Smooth muscle cell (in vitro differentiated cells): ENCODE data around the gene BBS4. TPM values are rescaled to one million over a fixed set of nuclear protein-coding genes. Genes with fewer than 3 reads are reported as not detected.

ENCODE experiments used
- DNase-seq: peaks from one replicate; lab custom pipeline; 2025; ENCODE audit not compliant: unreplicated experiment; lab: John Stamatoyannopoulos, UW
- H2AFZ ChIP-seq: fragments of 200-600 bp; sonication (generic); 2 replicates; pipeline ENCODE4 v1.6.0; 2016; ENCODE audit warnings: antibody characterized with exemption, low read depth, mild to moderate bottlenecking
- H3F3A ChIP-seq: fragments of 200-600 bp; sonication (generic); 2 replicates; pipeline ENCODE4 v1.6.0; 2017; ENCODE audit warnings: antibody characterized with exemption, low read depth
- H3K27ac ChIP-seq: fragments of 200-600 bp; sonication (generic); 2 replicates; pipeline ENCODE4 v1.5.1; 2016; ENCODE audit warnings: low read depth, mild to moderate bottlenecking
- H3K27me3 ChIP-seq: fragments of 200-600 bp; sonication (generic); 2 replicates; pipeline ENCODE4 v1.6.1; 2016; ENCODE audit warnings: low read depth, mild to moderate bottlenecking
- H3K36me3 ChIP-seq: fragments of 200-600 bp; sonication (generic); 2 replicates; pipeline ENCODE4 v1.5.1; 2016; ENCODE audit warnings: low read depth
- H3K4me1 ChIP-seq: fragments of 200-600 bp; sonication (generic); 2 replicates; pipeline ENCODE4 v1.5.1; 2016; ENCODE audit warnings: low read depth
- H3K4me2 ChIP-seq: fragments of 200-600 bp; sonication (generic); 2 replicates; pipeline ENCODE4 v1.6.0; 2016; ENCODE audit warnings: mild to moderate bottlenecking
- H3K4me3 ChIP-seq: fragments of 200-600 bp; sonication (generic); 2 replicates; pipeline ENCODE4 v1.5.1; 2016; ENCODE audit warnings: mild to moderate bottlenecking
- H3K79me2 ChIP-seq: fragments of 200-600 bp; sonication (generic); 2 replicates; pipeline ENCODE4 v1.6.0; 2016; ENCODE audit warnings: low read depth, mild to moderate bottlenecking
- H3K9ac ChIP-seq: fragments of 200-600 bp; sonication (generic); 2 replicates; pipeline ENCODE4 v1.6.0; 2016; ENCODE audit warnings: low read depth
- H3K9me3 ChIP-seq: fragments of 200-600 bp; sonication (generic); replicated peaks from 2 replicates; pipeline ENCODE4 v1.5.1; 2016; ENCODE audit warnings: low read depth
- H4K20me1 ChIP-seq: fragments of 200-600 bp; sonication (generic); 2 replicates; pipeline ENCODE4 v1.6.0; 2016; ENCODE audit warnings: low read depth
- WGBS: methylation state at CpG from one replicate; pipeline ENCODE4 v1.1.7; 2016; ENCODE audit warnings: low lambda C conversion rate; 5-methylcytosine and 5-hydroxymethylcytosine counted together
- polyA plus RNA-seq: library from polyadenylated mRNA; unstranded; fragments of >200 nt; fragmentation: Nextera tagmentation; extraction: Ambion mirVana; gene quantifications from 2 replicates; pipeline ENCODE4 v1.2.1, GENCODE V29; 2016
- total RNA-seq: library from RNA; depleted of rRNA; stranded (reverse); fragments of >200 nt; gene quantifications from 2 replicates; pipeline ENCODE4 v1.2.3, GENCODE V29; 2014
- TF ChIP-seq, protein P1 (sequence below): fragments of 200-600 bp; sonication (generic); IDR thresholded peaks from 2 replicates; pipeline ENCODE4 v1.5.1; 2017; ENCODE audit warnings: borderline replicate concordance, mild to moderate bottlenecking, antibody characterized with exemption; ENCODE audit not compliant: insufficient read depth, poor library complexity, severe bottlenecking

BBS4 gene
- total and polyA plus RNA-seq, 2 experiments from 2014 or later = 23.0 to 88.2 TPM

- H3K27me3 ChIP-seq = no peaks in the 10 kb centered on the region
- H3K4me1 ChIP-seq = peaks cover 6% of the 10 kb centered on the region
- H3K79me2 ChIP-seq = peaks cover 3% of the 10 kb centered on the region
- H3K9ac ChIP-seq = no peak overlapping the region
- peaks cover 15% of the 10 kb centered on the region for H3F3A ChIP-seq
- H3K4me3 ChIP-seq = no peak overlapping the region
- no peak overlapping the region for H2AFZ ChIP-seq
- peaks cover 3% of the 10 kb centered on the region for H3K36me3 ChIP-seq
- H3K9me3 ChIP-seq = no peaks in the 10 kb centered on the region
- TF ChIP-seq, protein P1, sequence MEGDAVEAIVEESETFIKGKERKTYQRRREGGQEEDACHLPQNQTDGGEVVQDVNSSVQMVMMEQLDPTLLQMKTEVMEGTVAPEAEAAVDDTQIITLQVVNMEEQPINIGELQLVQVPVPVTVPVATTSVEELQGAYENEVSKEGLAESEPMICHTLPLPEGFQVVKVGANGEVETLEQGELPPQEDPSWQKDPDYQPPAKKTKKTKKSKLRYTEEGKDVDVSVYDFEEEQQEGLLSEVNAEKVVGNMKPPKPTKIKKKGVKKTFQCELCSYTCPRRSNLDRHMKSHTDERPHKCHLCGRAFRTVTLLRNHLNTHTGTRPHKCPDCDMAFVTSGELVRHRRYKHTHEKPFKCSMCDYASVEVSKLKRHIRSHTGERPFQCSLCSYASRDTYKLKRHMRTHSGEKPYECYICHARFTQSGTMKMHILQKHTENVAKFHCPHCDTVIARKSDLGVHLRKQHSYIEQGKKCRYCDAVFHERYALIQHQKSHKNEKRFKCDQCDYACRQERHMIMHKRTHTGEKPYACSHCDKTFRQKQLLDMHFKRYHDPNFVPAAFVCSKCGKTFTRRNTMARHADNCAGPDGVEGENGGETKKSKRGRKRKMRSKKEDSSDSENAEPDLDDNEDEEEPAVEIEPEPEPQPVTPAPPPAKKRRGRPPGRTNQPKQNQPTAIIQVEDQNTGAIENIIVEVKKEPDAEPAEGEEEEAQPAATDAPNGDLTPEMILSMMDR = no peak
- 99% methylated on average over 5 of the region's 5 CpGs for WGBS
- H4K20me1 ChIP-seq = peaks cover 19% of the 10 kb centered on the region
- DNase-seq = no peak
- H3K4me2 ChIP-seq = no peak overlapping the region
- no peak overlapping the region for H3K27ac ChIP-seq
Observed at GRCh38 chr15:72760590-72761260, 74.7 kb downstream of the BBS4 start.

GRCh38 chr15:72764656-72765055, 78.6 kb downstream of the BBS4 start:
- H3F3A ChIP-seq = no peaks in the 10 kb centered on the region
- H3K4me2 ChIP-seq = no peak overlapping the region
- DNase-seq = no peak
- TF ChIP-seq, protein P1 = no peak
- H3K4me3 ChIP-seq = no peak overlapping the region
- 97% methylated on average over 3 of the region's 3 CpGs for WGBS
- no peak overlapping the region for H2AFZ ChIP-seq
- H4K20me1 ChIP-seq = peaks cover 16% of the 10 kb centered on the region
- no peak overlapping the region for H3K27ac ChIP-seq
- H3K79me2 ChIP-seq = peaks cover 10% of the 10 kb centered on the region
- H3K36me3 ChIP-seq = peaks cover 39% of the 10 kb centered on the region
- no peaks in the 10 kb centered on the region for H3K27me3 ChIP-seq
- no peak overlapping the region for H3K9ac ChIP-seq
- peaks cover 21% of the 10 kb centered on the region for H3K9me3 ChIP-seq
- no peaks in the 10 kb centered on the region for H3K4me1 ChIP-seq

DNA sequence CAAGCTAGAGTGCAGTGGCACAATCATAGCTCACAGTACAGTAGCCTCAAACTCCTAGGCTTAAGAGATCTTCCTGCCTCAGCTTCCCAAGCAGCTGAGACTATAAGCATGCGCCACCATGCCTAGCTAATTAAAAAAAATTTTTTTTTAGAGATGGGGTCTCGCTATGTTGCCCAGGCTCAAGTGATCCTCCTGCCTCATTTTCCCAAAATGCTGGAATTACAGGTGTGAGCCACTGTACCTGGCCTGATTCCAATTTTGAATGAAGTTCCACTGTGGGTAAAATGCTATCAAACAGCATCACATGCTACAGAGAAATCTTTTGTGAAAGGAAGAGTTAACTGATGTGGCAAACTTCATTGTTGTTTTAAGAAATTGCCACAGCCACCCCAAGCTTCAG, 80.0 kb downstream of the BBS4 start:
- H3K9ac ChIP-seq = no peak overlapping the region
- no peak overlapping the region for H3K27ac ChIP-seq
- H3K4me1 ChIP-seq = no peaks in the 10 kb centered on the region
- H3K79me2 ChIP-seq = peaks cover 10% of the 10 kb centered on the region
- no peak overlapping the region for H3K4me3 ChIP-seq
- no peaks in the 10 kb centered on the region for H3K27me3 ChIP-seq
- WGBS = 94% methylated on average over 2 of the region's 2 CpGs
- H3K9me3 ChIP-seq = peaks cover 21% of the 10 kb centered on the region
- H2AFZ ChIP-seq = no peak overlapping the region
- no peaks in the 10 kb centered on the region for H3F3A ChIP-seq
- peaks cover 39% of the 10 kb centered on the region for H3K36me3 ChIP-seq
- TF ChIP-seq, protein P1 = no peak
- H4K20me1 ChIP-seq = peaks cover 16% of the 10 kb centered on the region
- DNase-seq = no peak
- H3K4me2 ChIP-seq = no peak overlapping the region

DNA sequence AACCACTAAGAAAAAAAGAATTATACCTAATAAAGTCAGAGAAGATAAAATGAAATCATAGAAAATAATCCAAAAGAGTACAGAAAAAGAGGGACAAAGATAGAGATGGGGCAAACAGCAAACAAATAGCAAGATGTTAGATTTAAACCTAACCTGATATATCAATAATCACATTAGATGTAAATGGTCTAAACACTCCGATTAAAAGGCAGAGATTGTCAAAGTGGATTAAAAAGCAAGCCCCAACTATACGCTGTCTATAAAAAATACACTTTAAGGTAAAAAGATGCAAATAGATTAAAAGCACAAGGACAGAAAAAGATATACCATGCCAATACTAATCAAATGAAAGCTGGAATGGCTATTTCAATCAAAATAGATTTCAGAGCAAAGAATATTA, 80.8 kb downstream of the BBS4 start:
- Histone ChIP-seq H4K20me1 (peaks cover 16% of the 10 kb centered on the region), H2AFZ (no peak overlapping the region), H3K79me2 (peaks cover 10% of the 10 kb centered on the region), H3F3A (no peaks in the 10 kb centered on the region), H3K4me2 (no peak overlapping the region), H3K9ac (no peak overlapping the region), H3K27me3 (no peaks in the 10 kb centered on the region), H3K9me3 (peaks cover 21% of the 10 kb centered on the region), H3K27ac (no peak overlapping the region), H3K4me1 (no peaks in the 10 kb centered on the region), H3K36me3 (peaks cover 44% of the 10 kb centered on the region), H3K4me3 (no peak overlapping the region)
- TF ChIP-seq, protein P1 = no peak
- WGBS = 96% methylated on average over 2 of the region's 2 CpGs
- DNase-seq = no peak
